Measurements from ENCODE around the gene TREM1.
"Not testable (repeated sequence)": the region's sequence is repeated elsewhere in the genome, so short reads cannot be mapped to it uniquely, and the experiment has no call there.

DNA sequence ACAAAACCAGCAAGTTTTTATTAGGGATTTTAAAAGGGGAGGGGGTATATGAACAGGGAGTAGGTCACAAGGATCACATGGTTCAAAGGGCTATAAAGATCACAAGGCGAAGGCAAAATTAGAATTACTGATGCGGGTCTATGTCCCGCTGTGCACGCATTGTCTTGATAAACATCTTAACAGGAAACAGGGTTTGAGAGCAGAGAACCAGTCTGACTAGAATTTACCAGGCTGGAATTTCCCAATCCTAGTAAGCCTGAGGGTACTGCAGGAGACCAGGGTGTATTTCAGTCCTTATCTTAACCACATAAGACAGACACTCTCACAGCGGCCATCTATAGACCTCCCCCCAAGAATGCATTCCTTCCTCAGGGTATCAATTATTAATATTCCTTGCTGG lies 10.8 kb upstream of the TREM1 start:
- TF ChIP-seq, protein P1, sequence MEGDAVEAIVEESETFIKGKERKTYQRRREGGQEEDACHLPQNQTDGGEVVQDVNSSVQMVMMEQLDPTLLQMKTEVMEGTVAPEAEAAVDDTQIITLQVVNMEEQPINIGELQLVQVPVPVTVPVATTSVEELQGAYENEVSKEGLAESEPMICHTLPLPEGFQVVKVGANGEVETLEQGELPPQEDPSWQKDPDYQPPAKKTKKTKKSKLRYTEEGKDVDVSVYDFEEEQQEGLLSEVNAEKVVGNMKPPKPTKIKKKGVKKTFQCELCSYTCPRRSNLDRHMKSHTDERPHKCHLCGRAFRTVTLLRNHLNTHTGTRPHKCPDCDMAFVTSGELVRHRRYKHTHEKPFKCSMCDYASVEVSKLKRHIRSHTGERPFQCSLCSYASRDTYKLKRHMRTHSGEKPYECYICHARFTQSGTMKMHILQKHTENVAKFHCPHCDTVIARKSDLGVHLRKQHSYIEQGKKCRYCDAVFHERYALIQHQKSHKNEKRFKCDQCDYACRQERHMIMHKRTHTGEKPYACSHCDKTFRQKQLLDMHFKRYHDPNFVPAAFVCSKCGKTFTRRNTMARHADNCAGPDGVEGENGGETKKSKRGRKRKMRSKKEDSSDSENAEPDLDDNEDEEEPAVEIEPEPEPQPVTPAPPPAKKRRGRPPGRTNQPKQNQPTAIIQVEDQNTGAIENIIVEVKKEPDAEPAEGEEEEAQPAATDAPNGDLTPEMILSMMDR (IDR thresholded peaks at IDR 0.05) = not testable (repeated sequence)
- TF ChIP-seq POLR2A (IDR thresholded peaks at IDR 0.05; ENCODE audit: low read depth); EP300 (IDR thresholded peaks at IDR 0.05): not testable (repeated sequence)
